Renal cortex interstitium (tissue), 11 donors: ENCODE measurements around the gene TMED1. TPM values are rescaled to one million over a fixed set of nuclear protein-coding genes. Genes with fewer than 3 reads are reported as not detected.

ENCODE experiments used
- DNase-seq, 11 donors: peaks; one replicate each; pipeline ENCODE4 v3.0.0-alpha.2; 2013; ENCODE audit warnings: low read depth in 9 of 11, low spot score in 4 of 11; ENCODE audit errors: extremely low read depth in 1 of 11
- polyA plus RNA-seq, 3 donors: library from polyadenylated mRNA; unstranded; fragments of 120-200 nt; gene quantifications; one replicate each; pipeline ENCODE4 v1.2.1, GENCODE V29; 2013; ENCODE audit not compliant: insufficient read length in 3 of 3

TMED1 gene
- polyA plus RNA-seq, 3 donors = 45.5 to 62.2 (median 57.1) TPM

DNA sequence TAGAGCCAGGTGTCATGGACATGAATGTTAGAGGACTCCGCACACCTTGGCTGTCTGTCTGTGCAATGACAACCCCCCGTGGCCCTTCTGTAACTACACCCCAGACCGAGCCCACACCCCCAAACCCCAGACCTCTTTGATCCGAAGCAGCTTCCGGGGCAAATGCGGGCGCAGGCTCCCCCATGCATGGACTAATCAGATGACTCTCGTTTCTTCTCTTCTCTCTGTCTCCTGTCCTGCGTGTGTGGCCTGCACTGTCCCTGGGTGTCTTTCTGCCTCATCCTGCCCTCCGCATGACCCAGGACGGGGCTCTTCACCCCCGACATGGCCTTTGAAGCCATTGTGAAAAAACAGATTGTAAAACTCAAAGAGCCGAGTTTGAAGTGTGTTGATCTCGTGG, 38.9 kb downstream of the TMED1 start:
- DNase-seq = no peak

GRCh38 chr19:10796653-10797052, 39.4 kb downstream of the TMED1 start:
- DNase-seq = no peak

DNA sequence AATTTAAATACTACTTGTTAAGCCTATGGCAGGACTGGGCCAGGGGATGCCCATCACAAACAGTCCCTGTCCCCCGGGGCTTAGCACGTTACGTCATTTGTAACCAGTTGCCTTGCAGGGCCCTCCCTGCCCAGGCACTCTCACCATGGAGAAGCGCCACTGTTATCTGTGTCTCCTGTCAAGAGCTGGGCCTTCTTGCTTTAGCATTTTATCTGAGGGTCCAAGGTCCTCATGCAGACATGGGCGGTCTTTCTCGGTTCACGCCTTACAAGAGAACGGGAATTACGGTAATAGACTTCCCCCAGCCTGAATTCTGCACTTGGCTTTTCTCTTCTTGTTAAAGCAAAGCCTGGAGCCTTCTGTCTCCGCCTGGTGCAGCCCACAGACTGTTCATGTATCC, 46.1 kb downstream of the TMED1 start:
- no peak for DNase-seq

DNA sequence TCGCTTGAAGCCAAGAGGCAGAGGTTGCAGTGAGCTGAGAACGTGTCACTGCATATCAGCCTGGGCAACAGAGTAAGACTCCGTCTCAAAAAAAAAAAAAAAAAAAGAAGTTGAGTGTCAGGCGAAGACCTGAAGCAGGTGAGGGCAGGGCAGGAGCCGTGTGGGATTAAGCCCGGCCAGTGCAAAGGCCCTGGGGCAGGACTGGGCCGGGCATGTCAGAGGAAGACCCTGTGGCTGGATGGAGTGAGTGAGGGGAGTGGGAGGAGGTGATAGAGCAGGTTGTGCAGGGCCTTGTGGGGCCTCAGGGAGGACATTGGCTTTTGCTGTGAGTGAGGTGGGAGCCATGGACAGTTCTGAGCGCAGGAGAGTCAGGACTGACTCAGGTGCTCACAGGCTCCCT, 47.9 kb downstream of the TMED1 start:
- no peak for DNase-seq

GRCh38 chr19:10784257-10784656, 51.8 kb downstream of the TMED1 start:
- DNase-seq = no peak

GRCh38 chr19:10782795-10783194, 53.2 kb downstream of the TMED1 start:
- DNase-seq = no peak

Other genes starting within 250 kb of the TMED1 start
- gene AP1M2, start 248.9 kb downstream of the TMED1 start, polyA plus RNA-seq = 10 to 100 TPM; 34.9 to 55.7 (median 38.7) TPM
- 100 to 1,000 TPM; 175 to 191 (median 187) TPM for gene SLC44A2, start 210.7 kb downstream of the TMED1 start, polyA plus RNA-seq
- gene ILF3, start 181.9 kb downstream of the TMED1 start, polyA plus RNA-seq = 100 to 1,000 TPM; 295 to 328 (median 301) TPM
- gene QTRT1, start 134.8 kb downstream of the TMED1 start, polyA plus RNA-seq = 10 to 100 TPM; 46.1 to 80.7 (median 64.8) TPM
- 100 to 1,000 TPM; 117 to 168 (median 128) TPM for gene DNM2, start 118.1 kb downstream of the TMED1 start, polyA plus RNA-seq
- 1 to 10 TPM; 1.3 to 2.5 (median 2.0) TPM for gene C19orf38, start 12.2 kb upstream of the TMED1 start, polyA plus RNA-seq
- 10 to 100 TPM; 40.8 to 56.5 (median 46.2) TPM for gene CARM1, start 35.3 kb upstream of the TMED1 start, polyA plus RNA-seq
- gene YIPF2, start 92.4 kb upstream of the TMED1 start, polyA plus RNA-seq = 10 to 100 TPM; 30.8 to 50.2 (median 45.0) TPM
- 10 to 100 TPM; 26.9 to 31.0 (median 28.3) TPM for gene TIMM29, start 92.6 kb upstream of the TMED1 start, polyA plus RNA-seq
- gene SMARCA4, start 124.8 kb upstream of the TMED1 start, polyA plus RNA-seq = 100 to 1,000 TPM; 163 to 177 (median 165) TPM